Colon (tissue), 2 donors: Measurements from ENCODE around the gene AJM1.
"Not testable (repeated sequence)": the region's sequence is repeated elsewhere in the genome, so short reads cannot be mapped to it uniquely, and the experiment has no call there.

Source experiments
- FAIRE-seq: peaks from 2 replicates; lab custom pipeline; 2012; peaks lifted over from hg19 to GRCh38; lab: Jason Lieb, UNC
- donor health status: control.
- donor health status: control.

AJM1 gene

DNA sequence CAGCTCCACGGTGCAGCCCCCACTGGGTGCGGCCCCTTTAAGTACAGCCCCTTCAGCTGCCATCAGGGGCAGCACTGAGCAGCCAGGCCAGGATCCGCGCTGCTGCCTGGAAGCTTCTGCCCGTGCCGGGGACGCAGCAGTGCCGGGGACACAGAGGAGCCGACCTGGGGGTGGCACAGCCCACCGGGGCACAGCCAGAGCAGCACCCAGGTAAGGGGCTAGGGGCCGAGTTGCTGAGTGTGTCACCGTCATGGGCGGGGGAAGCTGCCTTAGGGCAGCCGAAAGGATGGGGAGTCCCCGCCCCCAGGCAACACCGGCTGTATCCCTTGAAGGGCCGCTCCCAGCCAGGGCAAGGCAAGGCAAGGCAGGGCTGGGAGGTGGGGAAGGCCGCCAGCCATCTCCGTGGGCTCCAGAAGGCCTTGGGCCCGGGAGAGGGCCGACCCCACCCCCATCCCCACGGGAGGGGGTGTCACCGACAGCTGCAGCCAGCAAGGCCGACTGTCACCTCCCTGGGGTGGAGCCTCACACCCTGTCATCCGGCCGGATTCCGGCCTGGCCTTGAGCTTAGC is at the start of gene AJM1:
Gene AJM1, plus strand, starts transcription at position 99 of the 569 bp plus-strand sequence. CDS start 1,937 bp downstream, outside the sequence.
- not testable (repeated sequence) for FAIRE-seq

DNA sequence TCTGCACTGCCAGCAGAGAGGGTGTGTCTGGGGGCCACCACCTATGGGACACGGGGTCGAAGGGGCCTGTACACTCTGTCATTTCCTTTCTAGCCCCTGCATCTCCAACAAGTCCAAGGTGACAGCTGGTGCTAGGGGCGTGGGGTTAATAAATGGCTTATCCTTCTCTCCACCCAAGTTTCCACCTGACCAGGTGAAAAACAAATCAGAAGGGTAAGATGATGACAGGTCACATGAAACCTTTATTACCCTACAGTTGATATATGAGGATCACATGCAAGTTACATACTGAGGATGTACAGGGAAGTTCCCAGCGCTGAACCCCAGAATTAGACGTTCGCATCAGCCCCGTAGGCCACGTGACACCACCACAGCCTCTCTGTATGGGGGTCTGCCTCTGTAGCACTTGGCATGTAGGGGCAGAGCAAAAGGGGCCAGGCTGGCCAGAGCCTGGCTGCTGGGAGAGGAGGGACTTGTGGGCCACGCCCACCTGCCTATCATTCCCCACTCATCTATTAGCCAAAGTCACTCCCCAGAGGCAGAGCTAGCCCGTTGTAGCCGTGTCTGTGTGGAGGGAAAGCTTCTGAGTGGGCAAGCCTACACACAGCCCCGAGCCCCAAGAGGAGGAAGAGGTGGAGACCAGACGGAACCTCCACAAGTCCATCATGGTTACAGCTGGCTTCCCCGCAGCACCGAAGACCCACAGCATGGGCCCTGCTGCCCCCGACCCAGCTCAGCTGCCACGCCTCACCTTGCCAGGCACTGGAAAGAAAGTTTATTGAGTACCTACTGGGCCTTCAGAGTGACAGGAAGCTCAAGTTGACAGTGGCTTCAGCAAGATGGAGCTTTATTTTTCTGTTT is 49.0 kb upstream of the AJM1 start:
- FAIRE-seq, result no peak

DNA sequence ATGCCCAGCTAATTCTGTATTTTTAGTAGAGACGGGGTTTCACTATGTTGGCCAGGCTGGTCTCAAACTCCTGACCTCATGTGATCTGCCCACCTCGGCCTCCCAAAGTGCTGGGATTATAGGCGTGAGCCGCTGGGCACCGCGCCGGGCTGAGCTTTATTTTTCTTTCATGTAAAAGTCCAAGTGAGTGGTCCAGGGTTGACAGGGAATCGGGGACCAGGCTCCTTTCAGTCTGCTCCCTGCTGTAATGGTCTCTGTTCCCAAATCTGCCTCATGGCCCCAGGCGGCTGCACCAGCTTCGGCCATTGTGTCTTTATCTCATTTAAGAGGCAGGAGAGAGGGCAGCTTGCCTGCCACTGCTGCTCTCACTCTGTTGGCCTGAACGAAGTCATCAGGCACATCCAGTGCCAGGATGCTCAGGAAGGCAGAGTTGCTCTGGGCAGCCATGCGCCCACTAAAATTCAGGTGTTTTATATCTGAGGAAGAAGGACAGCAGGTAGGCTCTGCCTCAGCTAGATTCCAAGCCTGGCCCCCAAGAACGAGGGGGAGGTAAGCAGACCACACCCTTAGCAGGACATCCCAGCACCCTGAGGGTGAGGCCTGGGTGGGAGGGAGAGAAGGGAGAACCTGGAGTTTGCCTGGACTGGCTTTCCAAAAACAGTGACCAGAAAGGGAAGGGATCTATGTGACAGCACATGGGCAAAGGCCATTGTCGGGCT is 47.8 kb upstream of the AJM1 start:
- no peak for FAIRE-seq

DNA sequence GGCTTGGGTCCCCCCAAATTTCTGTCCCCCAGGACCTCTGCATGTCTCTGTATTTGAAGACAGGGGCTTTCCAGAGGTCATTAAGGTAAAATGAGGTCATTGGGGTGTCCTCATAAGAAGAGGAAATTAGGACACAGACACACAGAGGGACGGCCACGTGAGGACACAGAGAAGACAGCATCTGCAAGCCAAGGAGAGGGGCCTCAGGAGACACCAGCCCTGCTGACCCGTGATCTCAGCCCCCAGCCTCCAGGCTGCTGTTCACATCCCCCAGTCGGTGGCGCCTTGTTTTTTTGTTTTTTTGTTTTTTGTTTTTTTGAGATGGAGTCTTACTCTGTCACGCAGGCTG is 47.3 kb upstream of the AJM1 start:
- no peak for FAIRE-seq

DNA sequence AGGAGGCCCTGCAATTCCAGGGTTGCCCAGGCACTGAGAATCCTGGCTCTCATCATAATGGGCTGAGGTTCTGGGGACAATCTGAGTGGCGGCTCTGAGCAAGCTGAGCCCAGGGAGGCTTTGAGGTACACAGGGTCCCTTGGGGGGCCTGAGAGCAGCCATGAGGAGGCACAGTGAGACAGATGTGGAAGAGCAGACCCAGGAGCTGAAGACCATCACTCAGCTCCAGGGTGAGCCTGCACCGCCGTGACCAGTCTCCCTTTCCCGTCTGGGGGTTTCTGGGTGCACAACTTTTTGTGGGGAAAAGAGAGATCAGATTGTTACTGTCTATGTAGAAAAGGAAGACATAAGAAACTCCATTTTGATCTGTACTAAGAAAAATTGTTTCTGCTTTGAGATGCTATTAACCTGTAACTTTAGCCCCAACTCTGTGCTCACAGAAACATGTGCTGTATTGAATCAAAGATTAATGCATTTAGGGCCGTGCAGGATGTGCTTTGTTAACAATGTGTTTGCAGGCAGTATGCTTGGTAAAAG is 46.0 kb upstream of the AJM1 start, which contains the start of gene CCDC183:
Gene CCDC183, plus strand, starts transcription at position 101 of the 537 bp plus-strand sequence. Its CDS starts 60 bp downstream, at position 161.
- no peak for FAIRE-seq

DNA sequence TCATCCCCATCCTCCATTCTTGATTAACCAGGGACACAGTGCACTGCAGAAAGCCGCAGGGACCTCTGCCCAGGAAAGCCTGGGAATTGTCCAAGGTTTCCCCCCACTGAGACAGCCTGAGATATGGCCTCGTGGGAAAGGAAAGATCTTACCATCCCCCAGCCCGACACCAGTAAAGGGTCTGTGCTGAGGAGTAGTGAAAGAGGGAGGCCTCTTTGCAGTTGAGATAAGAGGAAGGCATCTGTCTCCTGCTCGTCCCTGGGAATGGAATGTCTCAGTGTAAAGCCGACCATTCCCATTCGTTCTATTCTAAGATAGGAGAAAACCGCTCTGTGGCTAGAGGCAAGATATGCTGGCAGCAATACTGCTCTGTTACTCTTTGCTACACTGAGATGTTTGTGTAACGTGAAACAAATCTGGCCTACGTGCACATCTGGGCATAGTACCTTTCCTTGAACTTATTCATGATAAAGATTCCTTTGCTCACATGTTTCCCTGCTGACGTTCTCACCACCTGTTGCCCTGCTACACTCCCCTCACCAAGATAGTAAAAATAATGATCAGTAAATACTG is 45.4 kb upstream of the AJM1 start:
- not testable (repeated sequence) for FAIRE-seq

DNA sequence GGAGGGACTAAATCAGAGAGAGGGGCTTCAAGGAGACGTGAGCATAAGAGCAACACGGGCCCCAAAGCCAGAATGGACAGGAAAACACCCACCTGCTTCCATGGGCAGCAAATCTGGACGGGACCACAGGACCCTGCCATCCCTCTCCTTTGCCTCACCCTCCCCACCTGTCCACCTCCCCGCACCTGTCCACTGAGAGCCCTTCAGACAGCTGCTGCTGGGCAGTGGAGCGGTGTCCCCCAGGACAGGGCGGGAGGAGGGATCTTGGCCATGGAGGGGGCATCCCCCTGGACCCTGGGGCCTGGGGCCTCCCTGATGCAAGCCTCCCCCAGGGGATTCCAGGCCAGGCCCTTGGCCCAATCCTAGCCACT is 43.6 kb upstream of the AJM1 start:
- no peak for FAIRE-seq

DNA sequence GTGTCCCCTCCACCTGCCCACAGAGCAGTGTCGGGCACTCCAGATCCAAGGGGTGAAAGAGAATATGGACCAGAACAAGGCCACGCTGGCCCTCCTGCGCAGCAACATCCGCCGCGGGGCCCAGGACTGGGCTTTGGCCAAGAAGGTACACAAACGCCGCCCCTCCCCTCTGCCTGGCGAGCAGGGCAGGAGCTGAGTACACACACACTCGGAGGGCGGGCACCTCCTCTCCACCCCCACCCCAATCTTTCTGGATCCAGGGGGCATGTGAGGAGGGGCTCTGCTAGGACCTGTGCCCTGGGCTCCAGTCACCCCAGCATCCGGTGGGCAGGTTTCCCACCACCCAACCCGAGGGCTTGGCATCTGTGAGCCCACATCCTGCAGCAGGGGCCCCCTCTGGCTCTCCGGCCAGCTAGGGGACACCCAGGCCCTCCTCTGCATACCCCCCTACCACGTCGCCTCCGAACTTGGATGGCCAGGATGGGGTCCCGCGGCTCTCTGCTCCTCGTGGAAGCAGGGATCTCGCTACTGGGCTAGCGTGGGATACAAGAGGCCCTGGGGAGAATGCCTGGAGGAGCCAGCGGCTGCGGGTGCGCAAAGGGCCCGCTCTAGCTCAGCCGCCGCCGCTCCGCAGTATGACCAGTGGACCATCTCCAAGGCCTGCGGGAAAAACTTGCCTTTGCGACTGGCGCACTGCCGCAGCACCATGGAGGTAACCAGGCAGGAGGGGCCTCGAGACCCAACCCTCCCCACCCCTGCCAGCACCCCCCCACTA is 43.0 kb upstream of the AJM1 start:
- no peak for FAIRE-seq

DNA sequence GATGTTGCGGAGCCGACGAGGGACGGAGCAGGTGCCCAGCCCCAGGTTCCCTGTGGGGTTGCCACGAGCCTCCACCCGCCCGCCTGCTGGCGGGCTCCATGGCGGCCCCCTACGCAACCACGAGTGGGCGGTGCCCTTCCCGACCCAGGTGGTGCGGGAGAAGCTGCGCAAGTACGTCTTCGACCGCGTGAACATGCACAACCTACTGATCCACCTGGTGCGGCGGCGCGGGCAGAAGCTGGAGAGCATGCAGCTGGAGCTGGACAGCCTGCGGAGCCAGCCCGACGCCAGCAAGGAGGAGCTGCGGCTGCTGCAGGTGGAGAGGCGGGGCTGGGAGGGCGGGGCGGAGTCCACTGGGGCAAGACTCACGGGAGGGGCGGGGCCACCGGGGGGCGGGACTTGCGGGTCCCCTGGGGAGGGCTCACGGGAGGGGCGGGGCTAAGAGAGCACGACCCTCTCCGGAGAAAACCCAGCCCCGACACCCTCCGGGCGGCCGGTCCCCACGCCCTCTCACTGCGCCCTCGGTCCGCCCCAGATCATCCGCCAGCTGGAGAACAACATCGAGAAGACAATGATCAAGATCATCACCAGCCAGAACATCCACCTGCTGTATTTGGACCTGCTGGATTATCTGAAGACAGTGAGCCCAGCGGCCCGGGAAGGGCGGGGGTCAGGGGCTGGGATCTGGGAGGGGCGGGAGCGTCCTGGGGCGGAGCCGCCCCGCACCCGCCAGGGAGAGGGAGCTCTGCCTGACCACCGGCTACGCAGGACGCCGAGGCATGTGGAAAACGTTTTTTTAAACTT is 42.2 kb upstream of the AJM1 start:
- no peak for FAIRE-seq

DNA sequence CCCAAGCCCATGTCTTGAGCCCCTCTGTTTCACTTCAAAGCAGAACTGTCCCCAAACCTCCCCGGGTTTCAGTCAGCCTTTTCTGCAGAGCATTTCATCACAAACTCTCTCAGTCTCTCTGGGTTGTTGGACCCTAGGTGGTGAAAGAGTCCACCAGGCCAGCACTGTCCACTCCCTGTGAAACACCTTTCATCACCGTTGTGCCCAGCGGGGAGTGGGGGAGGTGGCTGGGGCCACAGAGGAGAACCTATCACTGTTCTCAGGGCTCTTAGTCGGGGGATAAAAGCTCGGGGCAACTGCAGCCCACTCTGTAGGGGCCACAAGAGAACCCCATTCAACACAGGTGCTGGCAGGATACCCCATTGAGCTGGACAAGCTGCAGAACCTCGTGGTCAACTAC is 40.0 kb upstream of the AJM1 start:
- FAIRE-seq, result no peak

DNA sequence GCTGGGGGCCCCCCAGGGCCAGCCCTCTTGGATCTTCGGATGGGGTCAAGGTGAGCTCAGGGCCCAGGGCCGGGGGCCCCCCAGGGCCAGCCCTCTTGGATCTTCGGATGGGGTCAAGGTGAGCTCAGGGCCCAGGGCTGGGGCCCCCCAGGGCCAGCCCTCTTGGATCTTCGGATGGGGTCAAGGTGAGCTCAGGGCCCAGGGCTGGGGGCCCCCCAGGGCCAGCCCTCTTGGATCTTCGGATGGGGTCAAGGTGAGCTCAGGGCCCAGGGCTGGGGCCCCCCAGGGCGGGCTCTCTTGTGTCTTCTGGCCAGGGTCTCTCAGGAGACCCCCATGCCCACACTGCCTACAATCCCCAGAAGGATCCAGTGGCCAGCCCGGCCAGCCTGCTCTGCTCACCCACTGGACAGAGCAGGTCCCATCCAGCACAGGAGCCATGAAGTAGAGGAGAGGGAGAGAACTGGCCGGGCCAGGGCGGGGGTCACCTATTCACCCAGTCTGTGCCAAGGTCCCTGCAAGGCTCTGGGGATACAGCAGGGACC is 39.2 kb upstream of the AJM1 start:
- FAIRE-seq, result not testable (repeated sequence)

DNA sequence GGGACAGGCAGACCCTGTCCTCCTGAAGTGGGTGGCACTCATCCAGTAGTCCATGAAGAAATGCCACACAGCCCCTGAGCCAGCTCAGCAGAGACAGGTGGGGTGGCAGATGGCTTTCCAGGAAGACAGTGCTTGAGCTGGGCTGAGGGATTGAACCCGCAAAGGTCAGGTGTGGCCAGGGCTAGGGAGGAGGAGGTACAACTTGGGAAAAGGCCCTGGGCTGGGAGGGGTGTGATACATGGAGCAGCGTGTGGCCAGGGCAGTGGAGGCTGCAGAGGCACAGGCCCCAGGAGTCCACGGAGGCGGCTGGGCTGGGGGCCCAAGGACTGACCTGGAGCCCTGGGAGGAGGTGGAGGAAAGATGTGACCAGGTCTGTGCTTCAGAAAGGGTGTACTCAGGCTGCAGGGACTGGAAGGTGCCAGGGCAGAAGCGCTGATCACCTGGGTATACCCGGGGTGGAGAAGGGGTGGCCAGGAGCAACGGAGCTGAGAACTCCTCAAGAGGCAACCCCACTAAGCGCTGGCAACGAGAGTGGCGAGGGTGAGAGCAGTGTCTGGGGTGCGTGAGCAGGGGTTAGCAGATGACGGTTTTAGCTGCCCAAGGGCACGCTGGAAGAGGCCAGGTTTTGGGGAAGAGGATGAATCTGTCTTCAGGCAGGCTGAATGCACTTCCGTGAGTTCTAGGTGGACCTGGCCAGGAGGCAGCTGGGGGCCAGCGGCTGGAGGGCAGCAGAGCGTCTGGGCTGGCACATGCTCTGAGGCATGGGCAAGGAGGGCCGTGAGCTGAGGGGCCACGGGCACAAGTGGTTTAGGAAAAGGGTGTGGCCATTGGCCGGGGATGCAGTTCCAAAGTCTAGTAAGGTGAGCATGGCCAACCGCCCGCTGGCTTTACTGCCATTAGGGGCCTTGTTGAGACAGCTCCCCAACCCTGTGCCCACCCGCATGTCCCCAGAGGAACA is 38.4 kb upstream of the AJM1 start:
- FAIRE-seq, result no peak

DNA sequence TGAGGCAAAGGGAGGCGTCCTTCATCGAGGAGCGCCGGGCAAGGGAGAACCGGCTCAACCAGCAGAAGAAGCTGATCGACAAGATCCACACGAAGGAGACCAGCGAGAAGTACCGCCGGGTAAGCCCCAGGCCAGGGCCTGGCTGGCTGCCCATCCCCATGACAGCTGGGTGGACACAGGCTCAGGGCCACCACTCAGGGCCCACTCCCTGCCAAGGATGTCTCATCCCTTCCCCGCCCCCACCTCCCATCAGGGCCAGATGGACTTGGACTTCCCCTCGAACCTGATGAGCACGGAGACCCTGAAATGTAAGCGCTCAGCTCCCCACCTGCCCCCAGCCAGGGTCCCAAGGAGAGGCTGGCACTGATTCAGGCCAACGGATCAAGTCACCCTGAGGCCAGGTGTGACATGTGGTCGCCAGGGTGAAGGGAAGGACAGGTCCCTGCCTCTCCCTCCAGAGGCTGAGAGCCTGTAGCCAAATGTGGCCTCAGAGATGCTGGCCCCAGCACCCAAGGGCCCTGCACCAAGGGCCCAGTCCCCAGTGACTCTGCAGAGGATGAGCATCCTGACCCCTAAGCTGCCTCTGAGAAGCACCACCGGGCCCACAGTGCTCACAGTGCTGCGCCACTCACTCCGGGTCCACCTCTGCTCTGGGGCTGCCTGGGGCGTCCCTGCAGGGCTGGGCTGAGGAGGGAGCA is 37.6 kb upstream of the AJM1 start:
- FAIRE-seq, result no peak

DNA sequence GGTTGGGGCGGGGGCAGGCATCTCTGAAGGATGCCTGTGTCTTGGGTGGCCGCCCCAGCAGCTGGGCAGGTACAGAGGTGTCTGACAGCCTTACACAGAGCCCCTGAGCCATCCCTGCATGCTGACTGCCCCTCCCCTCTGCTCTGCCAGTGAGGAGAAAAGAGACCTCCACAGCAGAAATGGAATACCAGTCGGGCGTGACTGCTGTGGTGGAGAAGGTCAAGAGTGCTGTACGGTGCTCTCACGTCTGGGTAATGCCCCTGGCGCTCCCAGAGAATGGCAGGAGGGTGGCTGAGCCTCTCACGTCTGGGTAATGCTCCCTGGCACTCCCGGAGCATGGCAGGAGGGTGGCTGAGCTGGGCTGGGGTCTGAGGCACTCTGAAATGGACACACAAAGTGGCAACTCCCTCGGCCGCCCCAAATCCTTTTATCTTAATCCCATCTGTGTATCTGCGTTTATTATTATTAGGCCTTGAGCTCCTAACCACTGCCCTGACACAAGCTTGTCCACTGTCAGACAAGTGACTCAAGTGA is 37.0 kb upstream of the AJM1 start:
- no peak for FAIRE-seq

DNA sequence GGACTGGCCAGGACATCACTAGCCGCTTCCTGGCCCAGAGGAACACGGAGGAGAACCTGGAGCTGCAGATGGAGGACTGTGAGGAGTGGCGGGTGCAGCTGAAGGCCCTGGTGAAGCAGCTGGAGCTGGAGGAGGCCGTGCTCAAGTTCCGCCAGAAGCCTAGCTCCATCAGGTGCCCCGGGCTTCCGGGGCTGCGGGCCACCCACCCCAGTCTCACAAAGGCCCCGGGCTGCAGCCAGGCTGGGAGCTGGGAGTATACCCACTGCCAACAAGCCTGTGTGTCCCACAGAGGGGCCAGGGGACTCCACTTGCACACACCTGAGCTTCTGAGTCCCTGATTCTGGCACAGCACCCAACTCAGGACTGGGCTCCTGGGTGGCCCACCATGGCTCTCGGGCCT is 36.2 kb upstream of the AJM1 start:
- no peak for FAIRE-seq

DNA sequence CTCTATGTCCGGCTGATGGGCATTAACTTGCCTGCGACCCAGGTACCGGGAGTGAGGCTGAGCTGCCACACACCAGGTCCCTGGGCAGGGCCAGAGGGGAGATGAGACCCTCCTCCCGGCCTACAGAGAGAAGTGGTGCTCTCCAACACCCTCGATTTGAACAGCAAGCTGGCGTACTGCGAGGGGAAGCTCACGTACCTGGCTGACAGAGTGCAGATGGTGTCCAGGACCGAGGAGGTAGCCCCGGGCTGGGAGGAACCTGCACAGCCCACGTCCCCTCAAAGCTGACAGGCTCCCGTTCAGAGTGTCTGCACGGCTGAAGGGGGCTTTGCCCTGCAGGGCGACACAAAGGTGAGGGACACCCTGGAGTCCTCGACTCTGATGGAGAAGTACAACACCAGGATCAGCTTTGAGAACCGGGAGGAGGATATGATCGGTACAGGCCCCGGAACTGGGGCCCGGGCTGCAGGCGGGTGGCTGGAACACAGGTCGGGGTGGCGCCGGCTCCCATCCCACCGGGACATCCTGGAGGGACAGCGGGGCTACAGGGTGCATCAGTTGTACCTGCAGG is 35.6 kb upstream of the AJM1 start:
- FAIRE-seq, result no peak

DNA sequence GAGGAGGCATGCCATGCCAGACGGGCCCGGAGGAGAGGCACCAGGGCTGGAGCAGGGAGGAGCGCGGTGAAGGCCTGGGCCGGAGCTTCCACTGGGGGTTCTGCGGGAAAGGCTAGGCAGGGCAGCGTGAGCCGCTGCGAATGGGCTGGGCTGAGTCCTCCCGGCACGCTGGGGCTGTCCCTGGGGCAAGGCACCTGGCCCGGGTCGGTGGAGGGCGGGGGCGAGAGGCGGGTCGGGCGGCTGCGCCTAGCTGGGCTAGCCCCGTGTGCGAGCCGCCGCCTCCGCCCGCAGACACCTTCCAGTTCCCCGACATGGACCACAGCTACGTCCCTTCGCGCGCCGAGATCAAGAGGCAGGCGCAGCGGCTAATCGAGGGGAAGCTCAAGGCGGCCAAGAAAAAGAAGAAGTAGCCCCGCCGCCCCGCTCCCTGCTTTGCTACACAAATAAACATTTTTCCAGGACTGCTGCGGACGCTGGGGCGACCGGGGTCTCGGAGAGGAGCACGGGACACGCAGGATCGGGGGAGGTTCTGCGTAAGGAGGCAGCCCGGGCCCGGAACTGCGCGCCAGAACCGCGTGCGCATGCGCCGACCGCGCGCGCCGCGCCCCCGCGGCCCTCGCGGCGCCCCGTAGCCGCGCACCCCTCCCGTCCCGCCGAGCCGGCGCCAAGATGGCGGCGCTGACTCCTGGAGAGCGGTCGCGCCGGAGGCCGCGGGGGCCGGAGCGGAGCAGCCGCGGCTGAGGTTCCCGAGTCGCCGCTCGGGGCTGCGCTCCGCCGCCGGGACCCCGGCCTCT is 34.8 kb upstream of the AJM1 start, which contains the start of gene RABL6:
Gene RABL6, plus strand, starts transcription at position 668 of the 794 bp plus-strand sequence. CDS start 249 bp downstream, outside the sequence.
- FAIRE-seq, result no peak
